GM19025 (cell line): ENCODE measurements around the gene UBAC1.
"Not testable (repeated sequence)": the region's sequence is repeated elsewhere in the genome, so short reads cannot be mapped to it uniquely, and the experiment has no call there.

Experiments
- ATAC-seq: cut with Tn5 transposase; IDR thresholded peaks from one replicate; pipeline ENCODE4 v1.9.1; 2021; ENCODE audit warnings: mild to moderate bottlenecking, low read depth, moderate library complexity; ENCODE audit not compliant: unreplicated experiment

The UBAC1 gene

GRCh38 chr9:135979547-135980166 is 18.5 kb upstream of the UBAC1 start:
- no peak for ATAC-seq

DNA sequence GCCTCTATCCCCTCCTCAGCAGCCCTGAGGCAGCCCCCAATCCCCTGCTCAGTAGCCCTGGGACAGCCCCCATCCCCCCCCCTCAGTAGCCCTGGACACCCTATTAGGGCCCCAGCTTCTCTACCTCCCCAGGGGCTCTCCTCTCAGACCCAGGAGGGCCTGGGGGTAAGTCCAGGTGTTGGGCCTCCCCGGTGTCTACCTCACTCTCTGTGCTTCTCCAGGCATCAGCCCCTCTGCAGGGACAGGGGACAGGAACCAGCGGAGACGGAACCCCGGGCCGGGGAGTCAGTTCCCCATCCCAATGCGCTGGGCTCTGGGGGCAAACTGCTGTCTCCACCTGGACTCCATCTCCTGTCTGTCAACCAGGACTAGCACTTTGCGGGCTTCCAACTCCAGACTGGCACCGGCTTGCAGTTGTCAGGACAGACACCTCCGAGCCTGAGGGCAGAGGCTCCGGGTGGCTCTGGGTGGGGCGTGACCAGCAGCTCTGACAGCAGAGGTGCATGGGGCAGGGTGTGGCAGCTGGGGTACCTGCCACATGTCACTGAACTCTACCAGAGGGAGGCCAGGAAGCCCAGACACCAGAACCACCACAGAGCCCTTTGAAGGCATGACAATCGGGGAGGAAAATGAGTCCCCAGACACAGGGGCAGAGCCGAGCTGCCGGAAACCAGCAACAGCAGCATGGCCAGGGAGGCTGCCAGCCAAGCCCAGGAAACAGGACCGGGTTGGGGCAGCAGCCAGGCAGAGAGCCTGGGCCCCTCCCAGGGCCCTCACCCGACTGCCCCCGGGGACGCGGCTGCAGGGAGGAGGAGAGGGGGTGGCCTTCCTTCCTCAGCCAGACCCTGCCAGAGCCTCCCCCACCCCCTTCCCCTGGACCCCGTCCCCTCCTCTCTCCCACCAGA is 17.7 kb upstream of the UBAC1 start:
- no peak for ATAC-seq

DNA sequence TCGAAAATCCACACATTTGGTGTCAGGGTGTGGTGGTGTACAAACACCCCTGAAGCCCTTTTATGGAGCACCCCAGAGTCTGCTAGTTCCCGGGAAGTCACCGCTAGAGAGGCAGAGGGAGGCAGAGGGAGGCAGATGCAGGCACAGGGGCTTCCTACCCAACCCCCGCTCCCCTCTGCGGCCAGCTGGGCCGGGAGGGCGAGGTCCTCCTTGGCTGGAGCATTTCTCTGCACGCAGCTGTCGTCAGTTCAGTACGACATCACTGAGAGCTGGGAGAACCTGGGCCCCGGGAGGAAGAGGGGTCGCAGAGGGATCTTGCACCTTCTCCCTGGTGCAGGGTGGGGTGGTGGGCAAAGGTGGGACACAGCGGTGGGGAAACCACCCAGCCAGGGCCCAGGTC is 15.8 kb upstream of the UBAC1 start:
- no peak for ATAC-seq

- no peak for ATAC-seq
Measured at GRCh38 chr9:135976531-135976930, 15.4 kb upstream of the UBAC1 start.

GRCh38 chr9:135975834-135976233 is 14.7 kb upstream of the UBAC1 start:
- no peak for ATAC-seq

DNA sequence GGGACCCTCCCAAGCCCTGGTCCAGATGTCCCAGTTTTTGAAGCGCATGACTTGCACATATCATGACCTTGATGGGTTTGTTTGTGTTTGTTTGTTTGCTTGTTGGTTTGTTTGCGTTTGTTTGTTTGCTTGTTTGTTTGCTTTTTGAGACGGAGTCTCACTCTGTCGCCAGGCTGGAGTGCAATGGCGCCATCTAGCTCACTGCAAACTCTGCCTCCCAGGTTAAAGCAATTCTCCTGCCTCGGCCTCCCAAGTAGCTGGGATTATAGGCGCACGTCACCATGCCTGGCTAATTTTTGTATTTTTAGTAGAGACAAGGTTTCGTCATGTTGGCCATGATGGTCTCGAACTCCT is 13.0 kb upstream of the UBAC1 start:
- ATAC-seq = no peak

- ATAC-seq = no peak
Measured at GRCh38 chr9:135973277-135974219, 12.4 kb upstream of the UBAC1 start.

DNA sequence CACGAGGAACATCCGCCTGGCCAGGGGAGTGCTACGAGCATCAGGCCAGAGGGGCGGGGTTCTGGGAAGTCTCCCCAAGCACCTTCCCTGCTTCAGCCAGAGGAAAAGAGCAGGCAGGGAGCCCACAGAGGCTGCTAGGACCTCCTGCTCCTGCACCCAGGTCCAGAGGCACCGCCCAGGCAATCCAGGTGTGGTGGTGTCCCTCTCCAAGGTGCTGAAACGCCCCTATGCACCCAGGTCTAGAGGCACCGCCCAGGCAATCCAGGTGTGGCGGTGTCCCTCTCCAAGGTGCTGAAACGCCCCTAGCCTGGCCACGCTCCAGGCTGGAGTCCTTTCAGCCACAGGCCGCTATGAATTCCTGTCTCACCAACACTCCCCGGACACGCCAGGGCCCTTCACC is 10.7 kb upstream of the UBAC1 start:
- ATAC-seq = no peak

DNA sequence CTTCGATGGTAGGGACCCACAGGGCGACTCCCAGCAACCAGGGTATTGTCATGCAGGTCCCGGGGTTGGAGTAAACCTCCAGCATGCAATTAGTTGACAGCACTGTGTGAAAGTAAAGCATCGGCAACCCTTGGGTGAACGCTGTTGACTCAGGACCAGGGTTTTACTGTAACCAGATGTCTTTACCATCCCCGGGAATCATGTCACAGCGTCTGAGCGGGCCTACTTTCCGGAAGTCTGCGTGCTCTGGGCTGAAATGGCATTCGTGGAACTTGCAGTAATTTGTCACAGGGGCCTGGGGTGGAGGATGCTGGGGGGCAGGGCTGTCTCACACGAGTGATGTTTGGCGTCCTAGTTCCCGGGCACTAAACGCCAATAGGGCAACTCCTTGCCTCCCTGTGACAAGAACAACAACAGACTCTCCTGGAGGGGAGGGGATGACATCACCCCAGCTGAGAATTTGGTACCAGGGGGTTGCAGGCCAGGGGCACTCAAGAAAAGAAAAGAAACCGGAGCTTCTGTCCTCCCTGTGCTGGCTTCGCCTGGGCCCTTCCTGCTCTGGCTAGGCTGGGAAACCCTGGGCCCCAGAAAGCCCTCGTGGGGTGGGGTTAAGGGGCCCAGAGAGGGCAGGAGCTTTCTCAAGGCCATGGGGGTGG is 10.1 kb upstream of the UBAC1 start:
- ATAC-seq = no peak

GRCh38 chr9:135970128-135970815 is 9.1 kb upstream of the UBAC1 start:
- no peak for ATAC-seq

DNA sequence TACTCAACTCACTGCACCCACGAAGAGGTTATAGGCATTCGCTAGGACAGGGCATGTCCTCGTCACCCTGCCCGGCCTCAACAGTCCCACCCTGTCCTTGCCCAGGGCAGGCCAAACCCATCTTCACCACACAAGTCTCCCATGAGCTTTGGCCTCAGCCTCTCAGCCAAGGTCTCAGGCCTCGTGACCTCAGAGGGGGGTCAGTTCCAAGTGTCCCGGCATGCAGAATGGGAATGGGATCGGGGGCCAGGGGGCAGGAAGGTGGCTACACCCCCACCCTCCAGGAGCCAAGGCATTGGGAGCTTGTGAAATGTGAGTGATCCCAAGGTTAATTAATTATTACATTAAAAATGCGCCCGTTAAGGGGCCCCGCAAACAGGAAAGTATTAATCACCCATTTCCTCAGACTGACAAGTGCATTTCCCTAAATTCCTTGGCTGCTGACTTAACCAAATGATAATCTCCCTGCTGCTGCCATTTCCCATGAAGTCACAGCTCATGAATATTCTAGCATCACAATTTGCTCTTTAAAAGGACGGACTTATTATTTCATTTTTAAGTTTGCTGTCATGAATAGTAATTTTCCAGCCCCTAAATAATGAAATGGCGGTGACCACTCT is 8.0 kb upstream of the UBAC1 start:
- no peak for ATAC-seq

GRCh38 chr9:135968601-135969000 is 7.4 kb upstream of the UBAC1 start:
- no peak for ATAC-seq

DNA sequence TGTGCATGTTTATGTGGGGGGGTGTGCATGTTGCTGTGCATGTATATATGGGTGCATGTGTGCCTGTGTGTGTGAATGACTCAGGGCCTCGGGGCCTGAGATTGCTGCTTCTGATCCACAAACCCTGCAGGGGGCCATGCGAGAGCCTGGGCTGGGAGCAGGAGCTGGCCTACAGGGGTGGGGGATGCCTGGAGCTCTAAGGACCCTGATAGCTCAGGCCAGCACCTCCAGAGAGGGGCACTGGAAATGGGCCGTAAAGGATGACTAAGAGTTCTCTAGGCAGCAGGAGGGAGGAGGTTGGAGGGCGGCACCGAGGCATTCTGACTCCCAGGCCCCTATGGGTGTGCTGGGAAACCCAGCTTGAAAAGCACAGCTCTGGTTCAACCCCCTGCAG is 6.9 kb upstream of the UBAC1 start:
- no peak for ATAC-seq

DNA sequence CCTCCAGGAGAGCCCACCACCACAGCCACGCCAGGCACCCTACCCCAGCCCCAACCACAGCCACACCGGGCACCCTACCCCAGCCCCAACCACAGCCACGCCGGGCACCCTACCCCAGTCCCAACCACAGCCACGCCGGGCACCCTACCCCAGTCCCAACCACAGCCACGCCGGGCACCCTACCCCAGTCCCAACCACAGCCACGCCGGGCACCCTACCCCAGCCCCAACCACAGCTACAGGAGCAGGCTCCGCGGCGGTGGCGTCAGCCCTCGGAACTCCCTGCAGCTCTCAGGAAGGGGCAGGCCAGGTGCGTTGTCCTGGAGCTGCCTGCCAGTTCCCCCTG is 5.7 kb upstream of the UBAC1 start:
- ATAC-seq = not testable (repeated sequence)

GRCh38 chr9:135965124-135965756 is 4.1 kb upstream of the UBAC1 start:
- no peak for ATAC-seq

DNA sequence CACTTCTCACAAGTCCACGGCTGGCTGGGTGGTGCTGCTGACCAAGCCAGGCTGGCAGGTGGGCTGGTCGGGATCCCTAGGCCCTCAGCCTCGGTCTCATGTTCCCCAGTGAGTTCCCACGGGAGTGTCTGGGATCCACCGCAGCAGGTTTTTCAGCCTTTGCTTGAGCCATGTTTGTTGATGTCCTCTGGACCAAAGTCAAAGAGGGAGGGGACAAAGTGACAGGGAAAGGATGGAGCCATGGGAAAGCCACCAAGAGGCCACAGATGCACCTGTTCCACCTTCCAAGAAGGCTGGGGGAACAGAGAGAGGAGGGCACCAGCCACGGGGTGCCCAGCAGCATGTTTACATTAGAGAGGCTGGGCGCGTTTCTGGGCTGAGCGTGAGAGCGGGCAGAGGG is 2.8 kb upstream of the UBAC1 start:
- no peak for ATAC-seq

GRCh38 chr9:135963338-135963737 is 2.2 kb upstream of the UBAC1 start:
- no peak for ATAC-seq

DNA sequence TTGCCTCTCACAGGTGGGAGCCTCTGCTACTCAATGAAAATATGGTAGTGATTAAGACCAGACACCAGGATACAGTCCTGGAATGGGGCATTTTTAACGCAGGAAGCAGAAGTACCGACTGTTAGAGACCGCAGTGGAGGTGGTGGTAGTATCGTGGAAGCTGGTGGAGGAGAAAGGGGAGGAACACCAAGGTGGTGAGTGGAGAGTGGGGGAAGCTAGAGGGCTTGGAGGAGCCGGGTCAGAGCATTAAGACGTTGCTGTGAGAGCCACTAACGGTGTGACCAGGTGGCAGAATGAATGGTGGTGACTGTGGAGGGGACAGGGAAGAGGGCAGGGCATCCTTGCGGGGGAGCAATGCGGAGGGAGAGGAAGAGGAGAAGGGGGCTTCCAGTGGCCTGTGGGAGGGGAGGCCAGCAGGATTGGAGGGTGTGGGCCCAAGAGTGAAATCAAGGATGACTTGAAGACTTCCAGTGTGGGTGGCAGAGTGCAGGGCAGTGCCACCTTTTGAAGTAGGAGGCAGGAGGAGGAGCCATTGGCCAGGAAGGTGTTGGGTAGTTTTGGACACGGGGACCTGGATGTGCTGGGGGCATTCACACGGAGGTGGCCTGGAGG is 1.6 kb upstream of the UBAC1 start:
- no peak for ATAC-seq
